ENCODE data around the gene TP53BP2.

DNA sequence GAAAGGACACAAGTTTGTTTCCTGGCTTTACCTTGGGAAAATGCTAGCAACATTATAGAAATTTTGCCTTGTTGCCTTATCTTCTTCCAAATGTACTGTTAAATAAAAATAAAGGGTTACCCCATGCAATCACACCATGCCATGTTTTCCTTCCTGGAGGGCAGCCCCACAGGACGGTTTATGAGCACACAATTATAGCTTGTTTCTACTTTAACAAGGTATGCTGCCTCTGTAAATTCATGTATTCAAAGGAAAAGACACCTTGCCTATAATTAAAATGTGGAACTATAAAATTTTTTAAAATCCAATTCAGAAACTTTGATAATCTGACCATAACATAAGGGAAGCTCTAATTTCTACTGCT, 70.1 kb downstream of the TP53BP2 start:
- TF ChIP-seq, protein P1, sequence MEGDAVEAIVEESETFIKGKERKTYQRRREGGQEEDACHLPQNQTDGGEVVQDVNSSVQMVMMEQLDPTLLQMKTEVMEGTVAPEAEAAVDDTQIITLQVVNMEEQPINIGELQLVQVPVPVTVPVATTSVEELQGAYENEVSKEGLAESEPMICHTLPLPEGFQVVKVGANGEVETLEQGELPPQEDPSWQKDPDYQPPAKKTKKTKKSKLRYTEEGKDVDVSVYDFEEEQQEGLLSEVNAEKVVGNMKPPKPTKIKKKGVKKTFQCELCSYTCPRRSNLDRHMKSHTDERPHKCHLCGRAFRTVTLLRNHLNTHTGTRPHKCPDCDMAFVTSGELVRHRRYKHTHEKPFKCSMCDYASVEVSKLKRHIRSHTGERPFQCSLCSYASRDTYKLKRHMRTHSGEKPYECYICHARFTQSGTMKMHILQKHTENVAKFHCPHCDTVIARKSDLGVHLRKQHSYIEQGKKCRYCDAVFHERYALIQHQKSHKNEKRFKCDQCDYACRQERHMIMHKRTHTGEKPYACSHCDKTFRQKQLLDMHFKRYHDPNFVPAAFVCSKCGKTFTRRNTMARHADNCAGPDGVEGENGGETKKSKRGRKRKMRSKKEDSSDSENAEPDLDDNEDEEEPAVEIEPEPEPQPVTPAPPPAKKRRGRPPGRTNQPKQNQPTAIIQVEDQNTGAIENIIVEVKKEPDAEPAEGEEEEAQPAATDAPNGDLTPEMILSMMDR (IDR thresholded peaks at IDR 0.05; ENCODE audit: poor library complexity) = no peak
- TF ChIP-seq EZH2 (IDR thresholded peaks at IDR 0.05; ENCODE audit: borderline replicate concordance) = no peak
